ENCODE data around the gene RHOT1.
"Not testable (repeated sequence)": the region's sequence is repeated elsewhere in the genome, so short reads cannot be mapped to it uniquely, and the experiment has no call there.

The RHOT1 gene

GRCh38 chr17:32227910-32228309 lies 85.6 kb downstream of the RHOT1 start:
- no peak for DNase-seq (ENCODE audit: low read depth, low spot score)

- DNase-seq (ENCODE audit: low read depth, low spot score) = no peak
Measured at GRCh38 chr17:32235588-32235987, 93.3 kb downstream of the RHOT1 start.

DNA sequence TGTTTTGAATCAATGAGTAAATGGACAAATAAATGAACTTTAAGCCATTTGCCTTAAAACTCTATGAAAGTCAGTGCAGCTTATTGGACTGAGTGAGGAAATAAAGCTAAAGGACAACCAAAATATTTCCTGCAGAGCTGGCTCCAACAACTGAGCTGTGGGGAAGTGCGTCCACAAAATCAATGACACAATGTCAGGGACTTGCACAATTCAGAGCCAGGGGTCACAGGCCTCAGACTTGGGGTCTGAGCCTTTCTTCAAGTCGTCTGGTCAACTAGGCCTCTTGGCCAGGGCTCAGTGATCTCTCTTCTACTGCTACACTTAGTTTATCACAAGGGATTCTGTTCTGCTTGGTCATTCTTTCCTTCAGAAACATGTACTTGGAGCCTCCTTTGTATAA lies 97.2 kb downstream of the RHOT1 start:
- DNase-seq (ENCODE audit: low read depth, low spot score) = no peak

DNA sequence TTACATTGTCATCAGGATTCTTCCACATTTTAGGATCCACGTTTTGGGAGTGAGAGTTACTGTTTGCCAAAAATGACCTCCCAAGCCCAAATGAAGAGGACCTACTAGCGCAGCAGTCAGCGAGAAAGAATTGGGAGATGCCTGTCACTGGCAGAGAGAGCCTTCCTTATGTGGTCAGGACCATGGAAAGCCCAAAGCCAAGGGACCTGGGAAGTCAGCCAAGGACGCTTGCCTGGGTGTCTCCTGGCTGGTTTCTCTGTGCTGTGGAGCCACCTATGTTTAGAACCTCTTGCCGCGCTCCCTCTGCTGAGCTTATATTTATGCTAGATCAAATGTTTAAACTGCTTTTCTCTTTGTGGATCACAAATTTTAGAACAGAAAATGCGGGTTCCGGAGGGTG lies 98.4 kb downstream of the RHOT1 start:
- no peak for DNase-seq (ENCODE audit: low read depth, low spot score)

GRCh38 chr17:32241640-32242039 lies 99.3 kb downstream of the RHOT1 start:
- no peak for DNase-seq (ENCODE audit: low read depth, low spot score)

DNA sequence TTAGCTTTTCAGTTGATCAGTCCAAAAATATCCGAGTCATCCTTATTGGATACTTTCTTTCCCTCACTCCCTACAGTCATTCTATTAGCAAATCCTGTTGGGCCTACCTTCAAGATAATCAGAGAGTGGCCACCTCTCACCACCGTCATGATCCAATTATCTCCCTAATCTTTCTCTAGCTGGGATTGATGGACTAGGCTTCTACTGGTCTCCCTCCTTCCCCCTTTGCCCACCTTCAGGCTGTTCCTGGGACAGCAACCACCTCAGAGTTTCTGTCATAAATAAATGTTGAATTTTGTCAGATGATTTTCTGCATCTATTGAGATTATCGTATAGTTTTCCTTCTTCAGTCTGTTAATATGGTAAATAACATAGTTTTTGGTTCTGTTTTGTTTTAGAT lies 107.2 kb downstream of the RHOT1 start:
- DNase-seq (ENCODE audit: low read depth, low spot score) = no peak

DNA sequence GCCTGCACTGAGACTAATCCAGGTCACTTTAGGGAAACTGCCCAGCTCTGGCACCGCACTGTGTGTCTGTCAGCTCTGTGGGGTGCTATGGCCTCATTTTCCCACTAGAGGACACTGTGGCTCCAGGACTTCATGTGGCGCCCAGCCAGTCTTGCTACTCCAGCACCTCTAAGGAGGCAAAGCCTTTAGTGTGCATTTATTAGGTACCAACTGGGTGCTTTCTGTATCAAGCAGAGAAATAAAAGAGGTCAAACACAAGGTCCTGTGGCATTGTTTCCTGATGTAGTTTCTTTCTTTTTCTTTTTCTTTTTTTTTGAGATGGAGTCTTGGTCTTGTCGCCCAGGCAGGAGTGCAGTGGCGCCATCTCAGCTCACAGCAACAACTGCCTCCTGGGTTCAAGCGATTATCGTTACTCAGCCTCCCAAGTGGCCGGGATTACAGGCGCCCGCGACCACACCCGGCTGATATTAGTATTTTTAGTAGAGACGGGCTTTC lies 110.9 kb downstream of the RHOT1 start:
- DNase-seq (ENCODE audit: low read depth, low spot score) = peak; percentile 31

DNA sequence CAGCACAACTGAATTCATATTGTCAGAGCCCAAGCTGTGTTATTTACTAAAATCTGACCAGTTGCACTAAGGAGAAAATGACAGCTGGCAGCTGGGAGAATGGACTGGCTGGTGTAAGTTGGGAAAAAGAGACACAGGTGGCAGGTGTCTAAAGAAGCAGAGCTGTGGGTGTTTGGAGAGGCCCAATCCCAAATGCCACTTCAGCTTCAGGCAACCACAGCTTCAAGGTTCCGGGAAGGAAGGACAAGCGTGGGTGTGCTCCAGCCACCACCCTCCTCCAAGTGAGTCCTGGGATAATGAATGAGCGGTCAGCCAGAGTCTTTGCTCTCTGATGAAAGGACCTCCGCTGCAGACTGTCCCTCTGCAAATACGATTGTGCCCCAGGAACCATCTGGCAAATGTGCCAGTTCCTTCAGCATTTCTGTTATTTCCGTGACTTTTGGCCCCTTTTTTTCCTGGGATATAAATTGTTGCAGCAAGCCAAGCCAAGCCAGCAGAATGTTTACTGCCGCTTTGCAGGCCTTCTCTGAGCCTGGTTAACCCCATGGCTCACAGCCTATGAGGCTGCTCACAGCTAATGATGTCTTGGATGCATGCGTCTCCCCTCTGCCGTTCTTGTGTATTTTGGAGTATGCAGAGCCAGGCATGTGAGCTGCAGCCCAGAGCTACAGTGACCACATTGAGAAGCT lies 113.9 kb downstream of the RHOT1 start:
- no peak for DNase-seq (ENCODE audit: low read depth, low spot score)

DNA sequence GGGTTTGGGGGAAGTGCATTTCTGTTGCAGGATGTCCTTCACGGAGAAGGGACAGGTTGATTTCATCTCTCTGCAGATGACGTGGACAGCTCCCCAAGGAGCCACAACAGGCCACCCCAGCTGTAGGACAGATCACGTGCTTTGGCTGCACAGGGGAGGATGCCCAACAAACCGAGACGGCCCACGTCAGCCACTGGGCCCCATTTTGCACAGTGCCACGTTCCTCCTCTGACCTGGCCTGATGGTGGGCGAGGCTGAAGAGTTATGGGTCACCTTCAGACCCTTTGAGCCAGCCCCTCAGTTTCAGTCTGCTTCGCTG lies 114.4 kb downstream of the RHOT1 start:
- no peak for DNase-seq (ENCODE audit: low read depth, low spot score)

DNA sequence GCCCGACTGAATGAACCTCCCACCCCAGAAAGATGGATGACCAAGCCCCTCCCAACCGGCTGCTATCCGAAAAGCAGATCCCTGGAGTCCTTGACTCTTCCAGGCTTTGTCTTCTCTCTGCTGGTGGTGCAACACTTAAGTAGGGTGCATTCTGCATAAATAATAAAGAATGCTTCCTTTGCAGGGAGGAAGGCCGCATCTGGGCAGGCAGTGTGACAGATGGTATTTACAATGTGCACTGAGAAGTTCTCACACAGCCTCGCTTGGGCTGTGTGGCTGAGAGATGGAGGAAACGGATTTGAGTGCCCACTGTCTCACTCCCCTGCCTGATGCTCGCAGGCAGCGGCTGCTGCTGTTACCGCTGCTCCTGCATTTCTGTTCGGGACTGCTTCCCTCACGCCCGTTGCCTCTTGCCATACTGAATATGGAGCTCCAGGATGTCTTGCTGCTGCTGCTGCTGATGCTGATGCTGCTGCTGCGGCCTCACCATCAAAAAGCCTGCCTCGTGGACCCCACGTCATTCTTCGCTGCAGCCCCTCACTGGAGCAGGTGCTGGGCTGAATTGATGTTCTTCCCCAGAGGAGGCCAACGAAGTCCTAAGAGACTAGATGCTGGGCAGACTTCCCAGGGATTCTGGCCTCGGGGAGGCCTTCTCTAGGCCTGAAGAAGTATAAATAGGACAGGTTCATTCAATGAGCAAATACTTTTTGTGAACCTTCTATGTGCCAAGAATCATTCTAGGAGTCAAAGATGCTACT lies 116.3 kb downstream of the RHOT1 start:
- no peak for DNase-seq (ENCODE audit: low read depth, low spot score)

GRCh38 chr17:32259586-32259985 lies 117.3 kb downstream of the RHOT1 start:
- DNase-seq (ENCODE audit: low read depth, low spot score) = no peak

GRCh38 chr17:32261417-32261736 lies 119.1 kb downstream of the RHOT1 start:
- DNase-seq (ENCODE audit: low read depth, low spot score) = no peak

DNA sequence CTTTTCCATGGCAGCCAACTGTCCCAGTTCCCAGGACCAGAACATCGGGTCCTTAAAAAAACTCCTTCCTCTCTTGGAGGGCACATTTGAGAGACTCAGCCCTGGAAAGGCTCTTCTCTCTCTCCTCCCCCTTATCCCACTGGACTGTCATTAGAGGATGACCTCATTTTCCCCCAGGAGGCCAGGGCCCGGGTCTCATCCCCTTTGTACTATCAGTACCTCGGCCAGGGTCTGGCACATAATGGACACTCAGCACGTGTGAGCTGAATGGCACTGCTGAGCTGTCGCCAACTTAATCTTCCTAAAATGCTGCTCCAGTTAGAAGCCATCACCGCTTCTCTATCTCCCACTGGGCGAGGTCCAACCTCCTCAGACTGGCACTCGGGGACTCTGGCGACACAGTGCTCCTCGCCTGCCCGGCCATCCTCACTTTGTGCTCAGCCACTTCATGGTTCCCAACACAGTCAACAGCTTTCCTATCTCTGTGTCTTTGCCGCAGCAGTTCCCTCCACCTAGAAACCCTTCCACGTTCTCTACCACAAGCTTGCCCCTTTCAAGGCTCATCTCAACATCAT lies 119.7 kb downstream of the RHOT1 start:
- no peak for DNase-seq (ENCODE audit: low read depth, low spot score)

DNA sequence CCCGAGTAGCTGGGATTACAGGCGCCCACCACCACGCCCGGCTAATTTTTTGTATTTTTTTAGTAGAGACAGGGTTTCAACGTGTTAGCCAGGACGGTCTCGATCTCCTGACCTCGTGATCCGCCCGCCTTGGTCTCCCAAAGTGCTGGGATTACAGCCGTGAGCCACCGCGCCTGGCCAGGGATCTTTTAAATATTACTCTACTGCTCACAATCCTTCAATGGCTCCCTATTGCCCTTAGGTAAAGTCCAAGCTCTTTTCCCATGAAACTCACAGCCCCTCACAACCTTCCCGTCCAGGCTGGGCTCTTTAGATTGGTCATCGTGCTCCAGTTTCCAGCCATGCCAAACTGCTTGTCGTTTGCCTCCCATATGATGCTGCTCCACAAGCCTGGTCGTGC lies 121.2 kb downstream of the RHOT1 start:
- not testable (repeated sequence) for DNase-seq (ENCODE audit: low read depth, low spot score)

DNA sequence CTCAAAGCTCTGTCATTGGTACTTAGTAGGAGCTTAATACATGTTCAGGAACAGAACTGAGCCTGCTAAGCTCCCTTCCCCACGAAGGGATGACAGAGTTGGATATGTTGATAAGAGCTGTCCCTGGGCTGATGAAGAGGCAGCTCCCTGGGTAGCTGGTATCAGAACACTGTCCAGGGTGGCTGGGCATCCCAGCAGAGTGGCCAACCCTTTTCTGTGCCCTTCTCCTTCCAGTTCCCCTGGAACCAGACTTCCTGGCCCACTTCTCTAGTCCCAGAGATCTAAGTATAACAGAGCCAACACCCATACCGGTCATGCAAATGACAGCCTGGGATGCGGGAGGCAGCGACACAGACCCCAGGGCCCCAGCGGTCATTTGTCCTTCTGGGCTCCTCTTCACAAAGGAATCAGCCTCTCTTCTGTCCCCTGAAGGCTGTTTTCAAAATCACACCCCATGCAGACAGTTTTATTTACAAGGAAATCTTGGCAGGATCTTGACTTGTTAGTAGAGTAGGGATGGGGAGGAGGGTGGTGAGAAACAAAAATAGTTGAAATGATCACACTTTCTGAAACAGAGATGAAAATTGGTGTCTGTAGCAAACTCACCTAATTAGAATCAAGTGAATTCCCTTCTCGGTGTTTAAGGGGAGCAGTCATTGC lies 122.0 kb downstream of the RHOT1 start:
- DNase-seq (ENCODE audit: low read depth, low spot score) = no peak

DNA sequence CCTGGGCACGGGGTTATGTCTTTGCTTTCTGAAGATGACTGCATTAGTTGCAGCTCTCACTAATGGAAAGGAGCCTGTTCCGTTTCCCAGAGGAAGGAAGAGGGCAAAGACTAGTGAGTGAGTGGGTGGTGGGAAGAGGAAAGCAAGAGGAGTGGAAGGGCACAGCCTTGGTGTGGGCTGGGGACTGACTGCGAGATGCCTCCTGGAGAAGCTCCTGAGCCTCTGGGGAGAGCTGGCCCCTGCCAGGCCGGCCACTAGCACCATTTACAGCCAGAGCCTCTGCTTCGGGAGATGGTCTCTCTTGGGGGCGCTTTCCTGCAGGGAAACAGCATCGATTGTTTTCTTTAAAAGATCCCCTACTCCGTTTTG lies 122.5 kb downstream of the RHOT1 start:
- DNase-seq (ENCODE audit: low read depth, low spot score) = no peak

GRCh38 chr17:32265192-32265923 lies 123.1 kb downstream of the RHOT1 start, which contains the start of gene RHBDL3:
TSS of gene RHBDL3 (plus strand) at chr17:32265832. CDS start at chr17:32266190, 358 bp downstream.
- DNase-seq (ENCODE audit: low read depth, low spot score) = no peak

DNA sequence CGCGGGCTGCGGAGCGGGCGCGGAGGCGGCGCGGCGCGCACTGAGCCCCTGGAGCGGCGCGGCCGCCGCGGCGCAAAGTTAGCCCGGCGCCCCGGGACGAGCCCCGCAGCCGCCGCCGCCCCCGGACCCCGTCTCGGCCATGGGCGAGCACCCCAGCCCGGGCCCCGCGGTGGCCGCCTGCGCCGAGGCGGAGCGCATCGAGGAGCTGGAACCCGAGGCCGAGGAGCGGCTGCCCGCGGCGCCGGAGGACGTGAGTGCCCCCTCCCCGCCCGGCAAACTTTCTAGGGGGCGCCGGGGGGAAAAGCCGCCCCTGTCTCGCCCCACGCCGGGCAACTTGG lies 123.7 kb downstream of the RHOT1 start:
- no peak for DNase-seq (ENCODE audit: low read depth, low spot score)

DNA sequence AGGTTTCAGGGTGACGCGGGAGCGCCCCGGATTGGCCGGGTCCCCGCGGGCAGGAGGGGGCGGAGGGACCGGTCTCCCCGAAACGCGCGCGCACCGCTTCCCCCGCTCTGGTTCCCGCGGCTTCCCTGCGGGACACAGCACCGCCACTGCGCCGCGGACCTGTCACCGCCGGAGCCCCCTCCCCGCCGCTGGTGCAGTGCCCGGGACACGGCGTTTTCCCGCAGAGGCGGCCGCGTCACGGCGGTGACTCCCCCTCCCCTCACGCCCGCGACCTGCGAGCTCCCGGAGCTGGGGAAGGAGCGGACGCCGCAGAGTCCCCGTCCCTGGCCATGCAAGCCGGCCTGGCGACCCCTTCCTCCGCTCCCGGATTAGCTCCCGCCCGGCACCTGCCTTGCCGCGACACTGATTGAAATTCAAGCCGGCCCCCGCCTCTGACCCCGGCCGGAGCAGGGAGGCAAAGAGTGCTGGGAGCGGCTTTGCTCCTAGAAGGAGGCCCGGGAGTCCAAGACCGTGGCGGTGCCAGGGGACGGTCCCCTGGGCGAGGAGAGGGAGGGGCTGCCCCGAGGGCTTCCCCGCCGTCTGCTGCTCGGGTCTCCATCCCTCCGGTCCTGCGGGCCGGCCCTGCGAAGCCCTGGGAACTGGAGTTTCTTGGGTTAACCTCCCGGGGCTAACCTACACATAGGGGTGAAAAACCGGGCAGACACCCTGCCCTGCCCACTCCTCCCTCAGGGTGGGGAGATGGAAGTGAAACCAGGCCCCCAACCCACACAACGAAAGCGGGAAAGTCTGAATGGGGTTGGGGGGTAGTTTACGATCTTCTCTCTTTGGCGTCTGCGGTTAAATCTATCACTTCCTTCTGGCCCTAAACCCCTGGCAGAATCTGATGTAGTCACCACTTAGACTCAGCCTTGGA lies 124.3 kb downstream of the RHOT1 start:
- DNase-seq (ENCODE audit: low read depth, low spot score) = no peak

DNA sequence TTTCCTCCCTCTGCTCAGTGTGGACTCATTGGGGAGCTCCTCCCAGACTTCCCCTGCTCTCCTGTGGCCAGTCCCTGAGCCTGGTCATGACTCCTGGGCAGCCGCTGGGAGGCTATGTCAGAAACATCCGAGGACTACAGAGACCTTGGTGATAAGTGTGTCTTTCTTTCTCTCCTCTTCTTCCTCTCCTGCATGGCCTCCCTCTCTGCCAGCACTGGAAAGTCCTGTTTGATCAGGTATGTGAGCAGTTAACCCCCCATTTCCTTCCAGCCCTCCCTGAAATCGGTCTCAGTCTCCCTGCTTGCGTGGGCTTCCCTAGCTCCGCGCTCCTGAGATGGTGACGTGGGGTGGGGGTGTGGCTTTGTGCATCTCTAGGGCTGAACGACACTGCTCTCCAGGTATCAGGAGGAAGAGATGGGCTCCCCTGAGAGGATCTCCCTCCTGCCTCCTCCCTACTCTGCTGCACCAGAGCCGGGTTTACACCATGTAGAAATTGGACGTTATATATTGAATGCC lies 125.4 kb downstream of the RHOT1 start:
- DNase-seq (ENCODE audit: low read depth, low spot score) = no peak

All from brain pericyte (primary cell).